Heart left ventricle (tissue), 13 donors: ENCODE results near the gene CPEB4.

Experiments
- POLR2A ChIP-seq, 2 donors: fragments of 450-650 bp; IDR thresholded peaks; one replicate each; pipeline ENCODE4 v1.6.1; 2017; ENCODE audit warnings: antibody characterized with exemption in 2 of 2, mild to moderate bottlenecking in 2 of 2, moderate library complexity in 2 of 2
- TF ChIP-seq, protein P1 (sequence below), 12 donors: fragments of 200-600 bp; sonication (generic) in 4 of 12; IDR thresholded peaks; one replicate each; pipeline versions ENCODE4 v1.5.0 to v1.8.0; 2018 to 2022; ENCODE audit warnings: antibody characterized with exemption in 12 of 12, mild to moderate bottlenecking in 5 of 12
- donor health status: ischemic (EF 13 %, LVEDD 7.1; RV severe dilation, severe dysfunction).
- donor health status: DM: no; HTN: yes; CAD: no.
- donor health status: DM: no; HTN: no; CAD: no.
- donor health status: ischemic (EF 25% LVEDD 6.9; RV normal size, moderate dysfunction).
- donor health status: ischemic (EF 25% LVEDD 5.7; RV mildly dilated, moderate dysfunction).
- donor health status: ischemic (EF 35%, LVEDD 5.7; RV mildly dilated, moderate dysfunction).
- donor health status: nonischemic (EF 11% LVEDD 7.7; RV severe dilation, severe dysfunction).
- donor health status: DM: yes; HTN: yes; CAD: no.
- donor health status: PGD.
- donor health status: ischemic (EF 29% LVEDD 5.4; RV normal size, mild dysfunction).
- donor health status: nonischemic (EF 23%, LVEDD 6.1; RV moderate dilation, normal function).

DNA sequence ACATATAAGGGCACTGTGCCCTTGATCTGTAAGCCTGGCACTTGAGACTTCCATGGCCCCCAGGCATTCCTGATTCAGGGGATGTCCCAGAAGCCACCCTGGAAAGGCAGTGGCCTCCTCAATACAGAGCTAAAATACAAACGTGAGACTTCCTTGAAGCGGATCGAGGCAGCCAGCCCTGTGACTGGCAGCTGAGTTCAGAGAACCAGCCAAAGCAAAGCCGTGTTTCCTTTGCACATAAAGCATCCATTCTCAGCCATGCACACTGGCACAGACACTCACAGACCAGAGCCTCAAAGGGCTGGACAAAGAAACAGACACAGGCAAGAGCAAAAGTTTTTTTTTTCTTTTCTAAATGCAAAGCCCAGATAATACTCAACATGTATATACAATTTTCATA lies 18.8 kb upstream of the CPEB4 start:
- TF ChIP-seq POLR2A (IDR thresholded peaks at IDR 0.05) = no peak
- TF ChIP-seq, protein P1, sequence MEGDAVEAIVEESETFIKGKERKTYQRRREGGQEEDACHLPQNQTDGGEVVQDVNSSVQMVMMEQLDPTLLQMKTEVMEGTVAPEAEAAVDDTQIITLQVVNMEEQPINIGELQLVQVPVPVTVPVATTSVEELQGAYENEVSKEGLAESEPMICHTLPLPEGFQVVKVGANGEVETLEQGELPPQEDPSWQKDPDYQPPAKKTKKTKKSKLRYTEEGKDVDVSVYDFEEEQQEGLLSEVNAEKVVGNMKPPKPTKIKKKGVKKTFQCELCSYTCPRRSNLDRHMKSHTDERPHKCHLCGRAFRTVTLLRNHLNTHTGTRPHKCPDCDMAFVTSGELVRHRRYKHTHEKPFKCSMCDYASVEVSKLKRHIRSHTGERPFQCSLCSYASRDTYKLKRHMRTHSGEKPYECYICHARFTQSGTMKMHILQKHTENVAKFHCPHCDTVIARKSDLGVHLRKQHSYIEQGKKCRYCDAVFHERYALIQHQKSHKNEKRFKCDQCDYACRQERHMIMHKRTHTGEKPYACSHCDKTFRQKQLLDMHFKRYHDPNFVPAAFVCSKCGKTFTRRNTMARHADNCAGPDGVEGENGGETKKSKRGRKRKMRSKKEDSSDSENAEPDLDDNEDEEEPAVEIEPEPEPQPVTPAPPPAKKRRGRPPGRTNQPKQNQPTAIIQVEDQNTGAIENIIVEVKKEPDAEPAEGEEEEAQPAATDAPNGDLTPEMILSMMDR (IDR thresholded peaks at IDR 0.05) = no peak
